Fibroblast of peridontal ligament (primary cell): ENCODE data around the gene KCNJ8.
"Not testable (repeated sequence)": the region's sequence is repeated elsewhere in the genome, so short reads cannot be mapped to it uniquely, and the experiment has no call there.

Experiments used
- DNase-seq: peaks from one replicate; pipeline ENCODE4 v3.0.0-alpha.2; 2010; ENCODE audit errors: extremely low read depth

KCNJ8 gene

GRCh38 chr12:21786041-21786531 lies 11.6 kb upstream of the KCNJ8 start:
- DNase-seq = no peak

GRCh38 chr12:21782723-21783122 lies 8.2 kb upstream of the KCNJ8 start:
- not testable (repeated sequence) for DNase-seq

- no peak for DNase-seq
Observed at GRCh38 chr12:21780786-21781185, 6.3 kb upstream of the KCNJ8 start.

- DNase-seq = no peak
Observed at GRCh38 chr12:21776175-21776574, 1.7 kb upstream of the KCNJ8 start.

- DNase-seq = no peak
Observed at GRCh38 chr12:21775133-21775820, 771 bp upstream of the KCNJ8 start.

GRCh38 chr12:21773806-21774205 lies 700 bp downstream of the KCNJ8 start:
- peak; percentile 12 for DNase-seq

- DNase-seq = peak; percentile 16
Observed at GRCh38 chr12:21773263-21773741, 1.2 kb downstream of the KCNJ8 start.

GRCh38 chr12:21771311-21771710 lies 3.2 kb downstream of the KCNJ8 start:
- peak; percentile 48 for DNase-seq

GRCh38 chr12:21769307-21769706 lies 5.2 kb downstream of the KCNJ8 start:
- DNase-seq = peak; percentile 29

GRCh38 chr12:21766403-21766802 lies 8.1 kb downstream of the KCNJ8 start:
- no peak for DNase-seq

- no peak for DNase-seq
Observed at GRCh38 chr12:21764950-21765349, 9.6 kb downstream of the KCNJ8 start.

GRCh38 chr12:21764065-21764464 lies 10.4 kb downstream of the KCNJ8 start:
- DNase-seq = no peak

- no peak for DNase-seq
Observed at GRCh38 chr12:21763531-21763930, 11.0 kb downstream of the KCNJ8 start.

GRCh38 chr12:21759737-21760136 lies 14.8 kb downstream of the KCNJ8 start:
- DNase-seq = no peak

- DNase-seq = no peak
Observed at GRCh38 chr12:21757735-21758134, 16.8 kb downstream of the KCNJ8 start.

GRCh38 chr12:21756699-21757098 lies 17.8 kb downstream of the KCNJ8 start:
- no peak for DNase-seq

GRCh38 chr12:21751517-21751916 lies 23.0 kb downstream of the KCNJ8 start:
- DNase-seq = peak; percentile 58

- no peak for DNase-seq
Observed at GRCh38 chr12:21745258-21745657, 29.2 kb downstream of the KCNJ8 start.

GRCh38 chr12:21731144-21731543 lies 43.4 kb downstream of the KCNJ8 start:
- DNase-seq = no peak

GRCh38 chr12:21725731-21726130 lies 48.8 kb downstream of the KCNJ8 start:
- no peak for DNase-seq

GRCh38 chr12:21718944-21719650 lies 55.4 kb downstream of the KCNJ8 start:
- DNase-seq = no peak

GRCh38 chr12:21718403-21718802 lies 56.1 kb downstream of the KCNJ8 start:
- DNase-seq = no peak

GRCh38 chr12:21717767-21718166 lies 56.7 kb downstream of the KCNJ8 start:
- DNase-seq = no peak
